Measurements from ENCODE around the gene PWWP2B. TPM values are rescaled to one million over a fixed set of nuclear protein-coding genes. Genes with fewer than 3 reads are reported as not detected.

PWWP2B gene
- total RNA-seq, 4 donors from 2014 or later: 14.9 to 27.3 (median 16.7) TPM

DNA sequence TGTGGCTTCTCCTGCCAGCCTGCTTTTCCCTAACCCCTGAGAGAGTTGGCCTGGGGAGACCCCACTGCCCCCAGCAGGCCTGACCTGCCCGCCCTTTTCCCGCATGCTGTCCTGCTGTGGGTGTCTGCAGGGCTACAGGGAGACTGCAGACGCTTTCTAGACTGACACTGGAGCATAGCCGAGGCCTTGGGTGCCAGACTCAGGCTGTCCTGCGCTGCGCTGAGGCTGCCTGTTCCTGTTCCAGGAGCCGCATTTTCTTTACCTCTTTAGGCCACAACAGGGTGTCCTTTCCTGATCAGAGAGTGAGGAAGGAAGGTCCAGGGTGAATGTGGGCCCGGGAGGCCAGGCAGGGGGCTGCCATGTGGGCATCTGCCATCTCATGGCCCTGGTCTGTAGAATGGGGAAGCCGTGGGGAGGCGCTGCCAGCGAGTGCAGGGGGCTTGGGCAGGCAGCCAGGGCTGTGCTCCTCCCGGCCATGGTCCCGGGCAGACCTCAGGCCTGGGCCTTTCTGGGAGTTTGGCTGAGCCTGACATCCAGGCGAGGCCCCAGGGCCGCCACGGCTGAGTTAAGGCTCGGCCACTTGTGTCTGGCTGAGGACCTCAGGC is 3.6 kb downstream of the PWWP2B start:
- no peak for TF ChIP-seq POLR2A (IDR thresholded peaks at IDR 0.05)
- TF ChIP-seq, protein P1, sequence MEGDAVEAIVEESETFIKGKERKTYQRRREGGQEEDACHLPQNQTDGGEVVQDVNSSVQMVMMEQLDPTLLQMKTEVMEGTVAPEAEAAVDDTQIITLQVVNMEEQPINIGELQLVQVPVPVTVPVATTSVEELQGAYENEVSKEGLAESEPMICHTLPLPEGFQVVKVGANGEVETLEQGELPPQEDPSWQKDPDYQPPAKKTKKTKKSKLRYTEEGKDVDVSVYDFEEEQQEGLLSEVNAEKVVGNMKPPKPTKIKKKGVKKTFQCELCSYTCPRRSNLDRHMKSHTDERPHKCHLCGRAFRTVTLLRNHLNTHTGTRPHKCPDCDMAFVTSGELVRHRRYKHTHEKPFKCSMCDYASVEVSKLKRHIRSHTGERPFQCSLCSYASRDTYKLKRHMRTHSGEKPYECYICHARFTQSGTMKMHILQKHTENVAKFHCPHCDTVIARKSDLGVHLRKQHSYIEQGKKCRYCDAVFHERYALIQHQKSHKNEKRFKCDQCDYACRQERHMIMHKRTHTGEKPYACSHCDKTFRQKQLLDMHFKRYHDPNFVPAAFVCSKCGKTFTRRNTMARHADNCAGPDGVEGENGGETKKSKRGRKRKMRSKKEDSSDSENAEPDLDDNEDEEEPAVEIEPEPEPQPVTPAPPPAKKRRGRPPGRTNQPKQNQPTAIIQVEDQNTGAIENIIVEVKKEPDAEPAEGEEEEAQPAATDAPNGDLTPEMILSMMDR (IDR thresholded peaks at IDR 0.05): no peak
- Histone ChIP-seq H3K9me3 (no peaks in the 10 kb centered on the region), H3K36me3 (peaks cover 11 to 25% (median 12%) of the 10 kb centered on the region in 3 donors), H3K4me3 (no peak overlapping the region), H3K27ac (peak overlapping the region; percentile 84 to 98 (median 92)), H3K4me1 (peaks cover 54 to 85% (median 63%) of the 10 kb centered on the region in 3 donors), H3K27me3 (no peaks in the 10 kb centered on the region)
- no peak for DNase-seq
- WGBS, 2 donors: 85 to 100% methylated on average over 3 to 5 of the region's 17 CpGs
- intact Hi-C loops (cut with DNase I): no loop called here

DNA sequence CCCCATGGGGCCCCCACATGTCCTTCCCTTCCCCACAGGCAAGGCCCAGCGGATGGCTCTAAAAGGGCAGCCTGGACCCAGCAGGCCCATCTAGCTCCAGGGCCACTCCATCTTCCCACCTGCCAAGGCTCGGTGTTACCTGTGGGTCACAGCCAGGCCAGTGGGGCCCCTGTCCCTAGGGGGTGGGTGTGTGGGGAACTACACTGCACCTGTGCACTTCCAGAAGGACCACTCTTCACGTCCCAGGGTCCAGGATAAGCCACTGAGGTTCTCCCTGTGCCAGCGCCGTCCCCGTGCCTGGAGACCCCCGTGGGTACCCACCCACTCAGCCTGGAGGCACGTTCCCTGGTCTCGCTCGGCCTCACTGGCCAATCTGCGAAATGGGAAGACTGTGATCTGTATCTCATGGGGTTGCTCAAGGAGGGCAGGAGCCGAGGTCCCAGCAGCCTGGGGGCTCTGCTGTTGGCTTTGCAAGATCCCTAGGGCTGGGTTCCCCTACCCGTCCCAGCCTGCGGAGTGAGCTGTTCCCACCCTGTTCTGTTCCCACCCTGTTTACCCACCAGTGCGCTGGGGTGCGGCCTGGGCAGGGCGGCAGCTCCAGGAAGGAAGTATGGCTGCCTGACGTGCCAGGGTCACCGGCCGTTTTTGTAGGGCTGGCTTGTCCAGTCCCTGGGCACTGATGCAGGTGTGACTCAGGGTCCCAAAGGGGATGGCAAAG is 4.6 kb downstream of the PWWP2B start:
- Histone ChIP-seq H3K27me3 (no peaks in the 10 kb centered on the region), H3K27ac (peak overlapping the region; percentile 84 to 98 (median 92)), H3K4me1 (peaks cover 49 to 87% (median 63%) of the 10 kb centered on the region in 3 donors), H3K4me3 (peak overlapping the region in 2 of 4 donors; percentile 4 to 15), H3K36me3 (peaks cover 18 to 34% (median 19%) of the 10 kb centered on the region in 3 donors), H3K9me3 (no peaks in the 10 kb centered on the region)
- 72 to 77% methylated on average over 8 to 13 of the region's 20 CpGs for WGBS, 2 donors
- DNase-seq: no peak
- TF ChIP-seq, protein P1 (IDR thresholded peaks at IDR 0.05): no peak
- TF ChIP-seq POLR2A (IDR thresholded peaks at IDR 0.05): peak in 1 of 4 donors; percentile 15
- intact Hi-C loops (cut with DNase I): no loop called here

DNA sequence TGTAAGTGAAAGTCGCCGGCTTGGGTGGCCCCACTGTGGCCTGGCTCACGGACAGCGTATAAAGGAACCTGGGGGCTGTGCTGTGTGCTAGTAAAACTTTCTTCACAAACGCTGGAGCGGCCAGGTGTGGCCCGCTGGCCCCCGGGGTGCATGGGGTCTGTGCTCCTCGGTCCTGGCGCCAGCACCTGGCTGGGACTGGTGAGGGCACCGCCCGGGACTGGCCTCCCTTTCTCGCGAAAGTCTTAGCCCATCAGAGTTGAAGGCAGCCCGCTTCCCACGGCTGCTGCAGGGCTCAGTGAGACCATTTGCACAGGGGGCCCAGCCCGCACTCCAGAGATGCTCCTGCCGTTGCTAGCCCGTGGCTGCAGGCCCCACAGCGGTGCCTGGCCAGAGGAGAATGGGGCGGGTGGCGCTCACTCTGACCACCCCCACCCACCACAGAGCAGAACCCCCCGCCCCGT is 5.8 kb downstream of the PWWP2B start:
- DNase-seq: no peak
- TF ChIP-seq, protein P1 (IDR thresholded peaks at IDR 0.05): no peak
- no peak for TF ChIP-seq POLR2A (IDR thresholded peaks at IDR 0.05)
- intact Hi-C loops (cut with DNase I): no loop called here

DNA sequence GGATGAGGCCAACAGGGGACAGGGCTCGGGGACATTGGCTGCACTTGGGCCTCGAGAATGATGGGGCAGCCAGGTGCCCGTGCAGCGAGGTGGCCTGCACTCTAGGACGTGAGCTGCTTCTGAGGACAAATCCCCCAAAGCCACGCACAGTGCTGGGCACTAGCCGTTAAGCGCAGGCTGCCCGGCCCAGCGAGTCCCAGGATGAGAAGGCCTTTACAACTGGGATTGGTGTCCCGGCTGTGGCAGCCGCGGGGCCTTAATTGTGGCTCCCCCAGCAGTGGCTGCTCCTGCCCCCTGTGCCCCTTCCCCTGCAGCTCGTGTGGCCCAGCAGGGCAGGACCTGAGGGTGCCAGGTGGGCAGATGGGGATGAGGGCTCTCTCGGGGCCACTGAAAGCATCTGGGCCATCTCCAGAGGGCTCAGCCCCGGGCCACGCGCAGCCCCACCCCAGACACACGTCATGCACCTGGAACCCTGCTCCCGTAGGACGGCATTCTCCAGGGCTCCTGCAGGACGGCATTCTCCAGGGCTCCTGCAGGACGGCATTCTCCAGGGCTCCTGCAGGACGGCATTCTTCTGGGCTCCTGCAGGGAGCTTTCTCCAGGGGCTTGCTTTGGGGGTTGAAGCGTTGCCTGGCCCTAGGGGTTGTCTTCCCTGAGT is 6.6 kb downstream of the PWWP2B start:
- no peak for TF ChIP-seq POLR2A (IDR thresholded peaks at IDR 0.05)
- TF ChIP-seq, protein P1 (IDR thresholded peaks at IDR 0.05): no peak
- H3K27ac ChIP-seq: peak overlapping the region in 3 of 4 donors; percentile 44 to 98 (median 87)
- H3K36me3 ChIP-seq: peaks cover 18 to 39% (median 19%) of the 10 kb centered on the region in 3 donors
- no CpG with 5 or more reads among the region's 25 CpGs for WGBS, 2 donors
- H3K27me3 ChIP-seq: no peaks in the 10 kb centered on the region
- H3K4me3 ChIP-seq: no peak overlapping the region
- intact Hi-C loops (cut with DNase I): no loop called here
- DNase-seq: no peak
- H3K9me3 ChIP-seq: no peaks in the 10 kb centered on the region
- H3K4me1 ChIP-seq: peaks cover 59 to 96% (median 75%) of the 10 kb centered on the region in 3 donors

More for the DNA sequence above, 5.8 kb downstream of the PWWP2B start:
- H3K36me3 ChIP-seq: peaks cover 18 to 39% (median 19%) of the 10 kb centered on the region in 3 donors
- peak overlapping the region; percentile 84 to 98 (median 92) for H3K27ac ChIP-seq
- no peaks in the 10 kb centered on the region for H3K27me3 ChIP-seq
- no peaks in the 10 kb centered on the region for H3K9me3 ChIP-seq
- H3K4me1 ChIP-seq: peaks cover 59 to 96% (median 74%) of the 10 kb centered on the region in 3 donors
- H3K4me3 ChIP-seq: no peak overlapping the region
- 70 to 84% methylated on average over 3 to 18 of the region's 24 CpGs for WGBS, 2 donors

All from esophagus squamous epithelium (tissue), 5 donors.